PC-9 (cell line): ENCODE measurements around the gene LMBR1.

ENCODE experiments used
- EZH2 ChIP-seq: fragments of 200-600 bp; sonication (generic); IDR thresholded peaks from 2 replicates; pipeline ENCODE4 v1.8.0; 2017; ENCODE audit warnings: antibody characterized with exemption, low read depth
- TF ChIP-seq, protein P1 (sequence below): fragments of 200-600 bp; sonication (generic); conservative IDR thresholded peaks from 2 replicates; pipeline ENCODE4 v1.6.1; 2017; ENCODE audit warnings: mixed run types, antibody characterized with exemption, mild to moderate bottlenecking, moderate library complexity

DNA sequence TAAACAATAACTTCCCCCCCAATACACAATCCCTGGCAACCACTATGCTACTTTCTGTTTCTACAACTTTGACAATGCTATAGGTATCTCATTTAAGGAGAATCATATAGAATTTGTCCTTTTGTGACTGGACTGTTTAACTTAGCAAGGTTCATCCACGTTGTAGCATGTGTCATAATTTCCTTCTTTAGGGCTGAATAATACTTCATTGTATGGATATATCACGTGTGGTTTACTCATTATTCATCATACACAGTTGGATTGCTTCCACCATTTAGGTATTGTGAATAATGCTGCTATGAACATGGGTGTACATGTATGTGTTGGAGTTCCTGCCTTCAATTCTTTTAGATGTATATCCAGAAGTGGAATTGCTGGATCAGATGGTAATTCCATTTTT, 111.0 kb downstream of the LMBR1 start:
- TF ChIP-seq, protein P1, sequence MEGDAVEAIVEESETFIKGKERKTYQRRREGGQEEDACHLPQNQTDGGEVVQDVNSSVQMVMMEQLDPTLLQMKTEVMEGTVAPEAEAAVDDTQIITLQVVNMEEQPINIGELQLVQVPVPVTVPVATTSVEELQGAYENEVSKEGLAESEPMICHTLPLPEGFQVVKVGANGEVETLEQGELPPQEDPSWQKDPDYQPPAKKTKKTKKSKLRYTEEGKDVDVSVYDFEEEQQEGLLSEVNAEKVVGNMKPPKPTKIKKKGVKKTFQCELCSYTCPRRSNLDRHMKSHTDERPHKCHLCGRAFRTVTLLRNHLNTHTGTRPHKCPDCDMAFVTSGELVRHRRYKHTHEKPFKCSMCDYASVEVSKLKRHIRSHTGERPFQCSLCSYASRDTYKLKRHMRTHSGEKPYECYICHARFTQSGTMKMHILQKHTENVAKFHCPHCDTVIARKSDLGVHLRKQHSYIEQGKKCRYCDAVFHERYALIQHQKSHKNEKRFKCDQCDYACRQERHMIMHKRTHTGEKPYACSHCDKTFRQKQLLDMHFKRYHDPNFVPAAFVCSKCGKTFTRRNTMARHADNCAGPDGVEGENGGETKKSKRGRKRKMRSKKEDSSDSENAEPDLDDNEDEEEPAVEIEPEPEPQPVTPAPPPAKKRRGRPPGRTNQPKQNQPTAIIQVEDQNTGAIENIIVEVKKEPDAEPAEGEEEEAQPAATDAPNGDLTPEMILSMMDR: no peak
- TF ChIP-seq EZH2: no peak
